Fibroblast of the aortic adventitia (primary cell): ENCODE data around the gene CLDN3. TPM values are rescaled to one million over a fixed set of nuclear protein-coding genes. Genes with fewer than 3 reads are reported as not detected.
"Not testable (repeated sequence)": the region's sequence is repeated elsewhere in the genome, so short reads cannot be mapped to it uniquely, and the experiment has no call there.

Source experiments
- DNase-seq: peaks from one replicate; pipeline ENCODE4 v3.0.0-alpha.2; 2010; ENCODE audit warnings: low read depth
- H3K4me3 ChIP-seq: 2 replicates; pipeline ENCODE4 v1.5.1; 2011; ENCODE audit warnings: low read depth, mild to moderate bottlenecking, control low read depth, low read length, moderate library complexity
- CTCF ChIP-seq: IDR thresholded peaks from 2 replicates; pipeline ENCODE4 v1.5.1; 2011; ENCODE audit warnings: mild to moderate bottlenecking, low read length, control low read depth, inconsistent platforms; ENCODE audit not compliant: insufficient read depth
- total RNA-seq: library from RNA; depleted of rRNA; stranded (reverse); fragments of >200 nt; gene quantifications from 2 replicates; pipeline ENCODE4 v1.2.3, GENCODE V29; 2012; ENCODE audit warnings: low replicate concordance

Gene CLDN3
- total RNA-seq, 1 donor: not detected

GRCh38 chr7:73809467-73809951 lies 39.4 kb upstream of the CLDN3 start:
- DNase-seq: no peak

GRCh38 chr7:73802459-73802858 lies 32.4 kb upstream of the CLDN3 start:
- no peak for TF ChIP-seq CTCF
- DNase-seq: no peak
- no peak overlapping the region for H3K4me3 ChIP-seq

More at GRCh38 chr7:73809467-73809951, 39.4 kb upstream of the CLDN3 start:
- H3K4me3 ChIP-seq: no peak overlapping the region
- TF ChIP-seq CTCF: no peak

GRCh38 chr7:73801577-73801976 lies 31.5 kb upstream of the CLDN3 start:
- TF ChIP-seq CTCF: no peak
- DNase-seq: no peak
- no peak overlapping the region for H3K4me3 ChIP-seq

GRCh38 chr7:73799282-73800141 lies 29.4 kb upstream of the CLDN3 start:
- no peak overlapping the region for H3K4me3 ChIP-seq
- DNase-seq: no peak
- no peak for TF ChIP-seq CTCF

- H3K4me3 ChIP-seq, DNase-seq: not testable (repeated sequence)
These were observed 27.1 kb upstream of the CLDN3 start for GRCh38 chr7:73797176-73797575.

- not testable (repeated sequence) for DNase-seq, H3K4me3 ChIP-seq
These were observed 26.6 kb upstream of the CLDN3 start for GRCh38 chr7:73796656-73797055.

GRCh38 chr7:73795188-73795587 lies 25.1 kb upstream of the CLDN3 start:
- not testable (repeated sequence) for H3K4me3 ChIP-seq, DNase-seq

- DNase-seq, H3K4me3 ChIP-seq: not testable (repeated sequence)
These were observed 21.2 kb upstream of the CLDN3 start for GRCh38 chr7:73791170-73791690.

- H3K4me3 ChIP-seq: no peak overlapping the region
- no peak for TF ChIP-seq CTCF
- no peak for DNase-seq
These were observed 19.0 kb upstream of the CLDN3 start for GRCh38 chr7:73789051-73789450.

- not testable (repeated sequence) for DNase-seq, H3K4me3 ChIP-seq
These were observed 17.6 kb upstream of the CLDN3 start for GRCh38 chr7:73787786-73788048.
